ENCODE results near the gene PAK5. TPM values are rescaled to one million over a fixed set of nuclear protein-coding genes. Genes with fewer than 3 reads are reported as not detected.

PAK5 gene
- polyA plus RNA-seq, 1 of the 3 experiments (the other 2 are of a cell fraction), result 0.03 TPM

DNA sequence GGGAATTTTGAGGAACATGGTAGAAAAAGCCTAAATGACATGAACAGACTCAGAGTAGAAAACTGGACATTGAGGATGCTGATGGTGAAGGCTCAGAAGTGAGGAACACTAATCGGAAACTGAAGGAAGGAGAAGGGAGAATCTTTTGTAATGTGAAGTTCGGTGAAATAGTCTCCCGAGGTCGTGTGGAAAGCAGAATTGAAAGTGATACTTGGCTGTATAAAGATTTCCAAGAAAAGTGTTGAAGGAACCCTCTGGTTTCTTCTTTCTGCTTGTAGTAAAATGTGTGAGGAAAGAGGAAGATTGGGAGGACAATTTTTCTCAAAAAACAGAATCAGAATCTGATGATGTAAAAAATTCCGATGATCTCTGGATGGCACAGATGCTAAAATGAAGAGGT lies 209.0 kb downstream of the PAK5 start:
- Histone ChIP-seq H3K9ac (no peak overlapping the region), H3F3A (replicated peaks; ENCODE audit: insufficient read depth) (no peaks in the 10 kb centered on the region), H3K9me3 (no peaks in the 10 kb centered on the region), H3K4me1 (ENCODE audit: control insufficient read depth in 1 of 2, insufficient read depth in 2 of 2, low read depth in 1 of 2, low read length in 1 of 2) (no peaks in the 10 kb centered on the region), H3K79me2 (ENCODE audit: insufficient read depth) (no peaks in the 10 kb centered on the region), H3K9me2 (no peaks in the 10 kb centered on the region), H2AFZ (ENCODE audit: low read depth) (no peak overlapping the region), H3K4me2 (no peak overlapping the region), H3K4me3 (ENCODE audit: low read depth in 2 of 2, low read length in 1 of 2) (no peak overlapping the region), H3K27ac (ENCODE audit: low read depth in 2 of 2, low read length in 1 of 2) (no peak overlapping the region), H3K36me3 (replicated peaks in 1 of 2; ENCODE audit: control insufficient read depth in 1 of 2, insufficient read depth in 2 of 2, low read length in 1 of 2) (no peaks in the 10 kb centered on the region), H3K27me3 (ENCODE audit: insufficient read depth) (no peaks in the 10 kb centered on the region), H4K20me1 (ENCODE audit: insufficient read depth) (no peaks in the 10 kb centered on the region)
- TF ChIP-seq NFIC (IDR thresholded peaks at IDR 0.05; ENCODE audit: borderline replicate concordance) (no peak), TCF12 (IDR thresholded peaks at IDR 0.05) (no peak), TAF1 (IDR thresholded peaks at IDR 0.05; ENCODE audit: borderline replicate concordance, low read depth, low read length) (no peak), CHD2 (IDR thresholded peaks at IDR 0.05; ENCODE audit: low read length, partially characterized antibody) (no peak), RXRA (IDR thresholded peaks at IDR 0.05; ENCODE audit: borderline replicate concordance, low read depth) (no peak), YY1 (IDR thresholded peaks at IDR 0.05; ENCODE audit: low read depth) (no peak), NRF1 (IDR thresholded peaks at IDR 0.05; ENCODE audit: low read depth, low read length) (no peak), JUND (IDR thresholded peaks at IDR 0.05) (no peak), RCOR1 (IDR thresholded peaks at IDR 0.05; ENCODE audit: low read length) (no peak), FOXM1 (IDR thresholded peaks at IDR 0.05; ENCODE audit: low read depth) (no peak), MAX (IDR thresholded peaks at IDR 0.05; ENCODE audit: low read depth) (no peak), POLR2AphosphoS5 (IDR thresholded peaks at IDR 0.05; ENCODE audit: low read depth, low read length) (no peak)
- TF ChIP-seq, protein P1, sequence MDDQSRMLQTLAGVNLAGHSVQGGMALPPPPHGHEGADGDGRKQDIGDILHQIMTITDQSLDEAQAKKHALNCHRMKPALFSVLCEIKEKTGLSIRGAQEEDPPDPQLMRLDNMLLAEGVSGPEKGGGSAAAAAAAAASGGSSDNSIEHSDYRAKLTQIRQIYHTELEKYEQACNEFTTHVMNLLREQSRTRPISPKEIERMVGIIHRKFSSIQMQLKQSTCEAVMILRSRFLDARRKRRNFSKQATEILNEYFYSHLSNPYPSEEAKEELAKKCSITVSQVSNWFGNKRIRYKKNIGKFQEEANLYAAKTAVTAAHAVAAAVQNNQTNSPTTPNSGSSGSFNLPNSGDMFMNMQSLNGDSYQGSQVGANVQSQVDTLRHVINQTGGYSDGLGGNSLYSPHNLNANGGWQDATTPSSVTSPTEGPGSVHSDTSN (IDR thresholded peaks at IDR 0.05), result no peak
- TF ChIP-seq, protein P2, sequence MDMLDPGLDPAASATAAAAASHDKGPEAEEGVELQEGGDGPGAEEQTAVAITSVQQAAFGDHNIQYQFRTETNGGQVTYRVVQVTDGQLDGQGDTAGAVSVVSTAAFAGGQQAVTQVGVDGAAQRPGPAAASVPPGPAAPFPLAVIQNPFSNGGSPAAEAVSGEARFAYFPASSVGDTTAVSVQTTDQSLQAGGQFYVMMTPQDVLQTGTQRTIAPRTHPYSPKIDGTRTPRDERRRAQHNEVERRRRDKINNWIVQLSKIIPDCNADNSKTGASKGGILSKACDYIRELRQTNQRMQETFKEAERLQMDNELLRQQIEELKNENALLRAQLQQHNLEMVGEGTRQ (IDR thresholded peaks at IDR 0.05; ENCODE audit: borderline replicate concordance, low read depth, low read length), result no peak
- TF ChIP-seq, protein P3, sequence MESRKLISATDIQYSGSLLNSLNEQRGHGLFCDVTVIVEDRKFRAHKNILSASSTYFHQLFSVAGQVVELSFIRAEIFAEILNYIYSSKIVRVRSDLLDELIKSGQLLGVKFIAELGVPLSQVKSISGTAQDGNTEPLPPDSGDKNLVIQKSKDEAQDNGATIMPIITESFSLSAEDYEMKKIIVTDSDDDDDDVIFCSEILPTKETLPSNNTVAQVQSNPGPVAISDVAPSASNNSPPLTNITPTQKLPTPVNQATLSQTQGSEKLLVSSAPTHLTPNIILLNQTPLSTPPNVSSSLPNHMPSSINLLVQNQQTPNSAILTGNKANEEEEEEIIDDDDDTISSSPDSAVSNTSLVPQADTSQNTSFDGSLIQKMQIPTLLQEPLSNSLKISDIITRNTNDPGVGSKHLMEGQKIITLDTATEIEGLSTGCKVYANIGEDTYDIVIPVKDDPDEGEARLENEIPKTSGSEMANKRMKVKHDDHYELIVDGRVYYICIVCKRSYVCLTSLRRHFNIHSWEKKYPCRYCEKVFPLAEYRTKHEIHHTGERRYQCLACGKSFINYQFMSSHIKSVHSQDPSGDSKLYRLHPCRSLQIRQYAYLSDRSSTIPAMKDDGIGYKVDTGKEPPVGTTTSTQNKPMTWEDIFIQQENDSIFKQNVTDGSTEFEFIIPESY (IDR thresholded peaks at IDR 0.05; ENCODE audit: borderline replicate concordance, low read depth), result no peak
- 39% methylated on average over 5 of the region's 5 CpGs for WGBS (ENCODE audit: low lambda C conversion rate)
- POLR2A ChIA-PET, result no interaction called here
- no peak for DNase-seq
- CTCF ChIA-PET, result no interaction called here

- no peak overlapping the region for H3K4me3 ChIP-seq (ENCODE audit: low read depth in 2 of 2, low read length in 1 of 2)
- H3K79me2 ChIP-seq (ENCODE audit: insufficient read depth), result no peaks in the 10 kb centered on the region
- 25% methylated on average over 2 of the region's 2 CpGs for WGBS (ENCODE audit: low lambda C conversion rate)
- no peaks in the 10 kb centered on the region for H3F3A ChIP-seq (replicated peaks; ENCODE audit: insufficient read depth)
- H3K9me2 ChIP-seq, result no peaks in the 10 kb centered on the region
- H3K27ac ChIP-seq (ENCODE audit: low read depth in 2 of 2, low read length in 1 of 2), result no peak overlapping the region
- no peaks in the 10 kb centered on the region for H3K4me1 ChIP-seq (ENCODE audit: control insufficient read depth in 1 of 2, insufficient read depth in 2 of 2, low read depth in 1 of 2, low read length in 1 of 2)
- DNase-seq, result no peak
- CTCF ChIA-PET, result interaction anchor here (0.7 to 3.0 kb wide), 4 partner anchors 11 to 255 kb away, joined by 3 to 24 read pairs (median 4); no protein-coding TSS in a partner anchor
- POLR2A ChIA-PET, result no interaction called here
- no peaks in the 10 kb centered on the region for H3K36me3 ChIP-seq (replicated peaks in 1 of 2; ENCODE audit: control insufficient read depth in 1 of 2, insufficient read depth in 2 of 2, low read length in 1 of 2)
- no peak overlapping the region for H3K4me2 ChIP-seq
- H3K9me3 ChIP-seq, result no peaks in the 10 kb centered on the region
- H2AFZ ChIP-seq (ENCODE audit: low read depth), result no peak overlapping the region
- no peaks in the 10 kb centered on the region for H3K27me3 ChIP-seq (ENCODE audit: insufficient read depth)
- TF ChIP-seq POLR2AphosphoS5 (IDR thresholded peaks at IDR 0.05; ENCODE audit: low read depth, low read length) (no peak), NFIC (IDR thresholded peaks at IDR 0.05; ENCODE audit: borderline replicate concordance) (no peak), GATA2 (CRISPR knock-in tag; IDR thresholded peaks at IDR 0.05) (no peak), SMC3 (IDR thresholded peaks at IDR 0.05; ENCODE audit: low read depth, low read length) (no peak), RXRA (IDR thresholded peaks at IDR 0.05; ENCODE audit: borderline replicate concordance, low read depth) (no peak), FOXM1 (IDR thresholded peaks at IDR 0.05; ENCODE audit: low read depth) (no peak), TAF1 (IDR thresholded peaks at IDR 0.05; ENCODE audit: borderline replicate concordance, low read depth, low read length) (no peak), FOSL2 (IDR thresholded peaks at IDR 0.05; ENCODE audit: borderline replicate concordance, low read depth) (no peak), YY1 (IDR thresholded peaks at IDR 0.05; ENCODE audit: low read depth) (no peak), EP300 (IDR thresholded peaks at IDR 0.05; ENCODE audit: borderline replicate concordance in 1 of 2, low read depth in 1 of 2, low read length in 1 of 2) (no peak), EZH2phosphoT487 (IDR thresholded peaks at IDR 0.05; ENCODE audit: borderline replicate concordance, low read depth) (no peak), GABPA (IDR thresholded peaks at IDR 0.05; ENCODE audit: low read depth) (no peak), RAD21 (IDR thresholded peaks at IDR 0.05; ENCODE audit: low read length) (no peak)
- TF ChIP-seq, protein P4, sequence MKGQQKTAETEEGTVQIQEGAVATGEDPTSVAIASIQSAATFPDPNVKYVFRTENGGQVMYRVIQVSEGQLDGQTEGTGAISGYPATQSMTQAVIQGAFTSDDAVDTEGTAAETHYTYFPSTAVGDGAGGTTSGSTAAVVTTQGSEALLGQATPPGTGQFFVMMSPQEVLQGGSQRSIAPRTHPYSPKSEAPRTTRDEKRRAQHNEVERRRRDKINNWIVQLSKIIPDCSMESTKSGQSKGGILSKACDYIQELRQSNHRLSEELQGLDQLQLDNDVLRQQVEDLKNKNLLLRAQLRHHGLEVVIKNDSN (IDR thresholded peaks at IDR 0.05; ENCODE audit: borderline replicate concordance, low read depth), result no peak
- TF ChIP-seq, protein P1 (IDR thresholded peaks at IDR 0.05), result no peak
- H4K20me1 ChIP-seq (ENCODE audit: insufficient read depth), result no peaks in the 10 kb centered on the region
- no peak overlapping the region for H3K9ac ChIP-seq
Observed at GRCh38 chr20:9628589-9628988, 210.3 kb downstream of the PAK5 start.

Data from SK-N-SH (cell line).